Inferior parietal cortex (tissue), 1 donor: Measurements from ENCODE around the gene FKBP10.
A peak's percentile ranks its signal among the peaks of the same experiment; 100 is the strongest.
"Not testable (repeated sequence)": the region's sequence is repeated elsewhere in the genome, so short reads cannot be mapped to it uniquely, and the experiment has no call there.

Source experiments
- DNase-seq: peaks from one replicate; pipeline ENCODE4 v3.0.0-alpha.2; 2016; ENCODE audit errors: extremely low spot score

The FKBP10 gene

GRCh38 chr17:41806685-41807445 lies 5.9 kb upstream of the FKBP10 start:
- DNase-seq: no peak

GRCh38 chr17:41810659-41811548 lies 1.9 kb upstream of the FKBP10 start:
- no peak for DNase-seq

- DNase-seq: peak; percentile 60
Measured at GRCh38 chr17:41811549-41812380, 1.0 kb upstream of the FKBP10 start, which contains the start of gene P3H4. P3H4 (minus strand) TSS chr17:41811949; CDS start chr17:41811915, 34 bp downstream.

- no peak for DNase-seq
Measured at GRCh38 chr17:41813152-41813680, 412 bp downstream of the FKBP10 start.

- no peak for DNase-seq
Measured at GRCh38 chr17:41813699-41814124, 908 bp downstream of the FKBP10 start.

GRCh38 chr17:41814195-41814594 lies 1.4 kb downstream of the FKBP10 start:
- no peak for DNase-seq

GRCh38 chr17:41816637-41817320 lies 4.0 kb downstream of the FKBP10 start:
- DNase-seq: no peak

GRCh38 chr17:41818024-41818423 lies 5.2 kb downstream of the FKBP10 start:
- DNase-seq: no peak

GRCh38 chr17:41821776-41822175 lies 9.0 kb downstream of the FKBP10 start:
- no peak for DNase-seq

GRCh38 chr17:41822216-41823140 lies 9.7 kb downstream of the FKBP10 start:
- DNase-seq: no peak

GRCh38 chr17:41823141-41823524 lies 10.3 kb downstream of the FKBP10 start:
- DNase-seq: no peak

- no peak for DNase-seq
Measured at GRCh38 chr17:41823580-41823979, 10.8 kb downstream of the FKBP10 start.

- no peak for DNase-seq
Measured at GRCh38 chr17:41824086-41824485, 11.3 kb downstream of the FKBP10 start.

GRCh38 chr17:41825175-41825845 lies 12.5 kb downstream of the FKBP10 start:
- DNase-seq: no peak

- DNase-seq: not testable (repeated sequence)
Measured at GRCh38 chr17:41829961-41830360, 17.2 kb downstream of the FKBP10 start.

GRCh38 chr17:41835214-41835799 lies 22.5 kb downstream of the FKBP10 start:
- no peak for DNase-seq

GRCh38 chr17:41835800-41836549 lies 23.2 kb downstream of the FKBP10 start, which contains the start of gene NT5C3B:
NT5C3B (minus strand) TSS chr17:41836232; CDS start chr17:41836193, 39 bp downstream.
- peak; percentile 53 for DNase-seq
